ENCODE results near the gene CBLN4. TPM values are rescaled to one million over a fixed set of nuclear protein-coding genes. Genes with fewer than 3 reads are reported as not detected.

The CBLN4 gene
- total and polyA plus RNA-seq, 2 of the 4 experiments (the other 2 are of a cell fraction): not detected

DNA sequence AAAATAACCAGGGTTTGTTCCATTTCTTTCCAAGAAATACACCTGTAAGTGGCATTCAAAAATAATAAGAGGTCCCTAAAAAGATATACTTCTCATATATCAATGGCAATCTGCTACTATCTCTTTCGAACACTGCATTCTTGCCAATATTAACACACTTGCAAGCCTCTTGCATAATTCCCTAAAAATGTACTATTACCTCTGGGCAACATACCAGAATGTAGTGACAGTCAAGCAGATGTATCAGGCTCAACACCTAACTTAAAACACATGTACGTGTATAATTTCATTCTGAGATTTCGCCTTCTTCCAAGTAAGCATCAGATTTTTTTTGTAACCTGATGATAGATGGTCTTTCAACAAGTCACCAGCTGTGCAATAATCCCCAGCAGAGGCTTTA lies 3.4 kb downstream of the CBLN4 start:
- dilution Hi-C loops (cut with HindIII; ENCODE audit: low sequenced_read_pairs, unreplicated experiment): no loop called here
- Histone ChIP-seq H3K23ac (ENCODE audit: low read depth, low read length) (no peak overlapping the region), H4K91ac (ENCODE audit: insufficient read depth, low read depth, low read length) (no peak overlapping the region), H2BK20ac (ENCODE audit: low read depth, low read length) (no peak overlapping the region), H3K56ac (ENCODE audit: extremely low read depth, insufficient read depth, low read length) (no peak overlapping the region), H3K4me3 (ENCODE audit: insufficient read depth, low read depth, low read length) (no peak overlapping the region), H2BK120ac (ENCODE audit: low read depth, low read length) (no peak overlapping the region), H3K9ac (ENCODE audit: low read depth, low read length) (no peak overlapping the region), H3K79me1 (ENCODE audit: low read depth in 1 of 2, low read length in 2 of 2) (no peaks in the 10 kb centered on the region), H2BK15ac (ENCODE audit: low read depth, low read length) (no peak overlapping the region), H3K9me3 (ENCODE audit: control insufficient read depth, insufficient read depth, low read length) (peaks cover 29% of the 10 kb centered on the region), H2BK5ac (ENCODE audit: low read depth, low read length, poor library complexity, severe bottlenecking) (no peak overlapping the region), H3K4me1 (ENCODE audit: control insufficient read depth, insufficient read depth, low read length) (no peaks in the 10 kb centered on the region), H3K4ac (ENCODE audit: low read depth, low read length) (no peak overlapping the region), H2AK9ac (replicated peaks; ENCODE audit: low read depth, low read length, poor library complexity) (no peak overlapping the region), H3K18ac (ENCODE audit: low read depth, low read length) (no peak overlapping the region), H3K4me2 (ENCODE audit: low read depth, low read length) (no peak overlapping the region), H2AK5ac (ENCODE audit: low read depth, low read length) (no peak overlapping the region), H4K8ac (ENCODE audit: low read depth in 2 of 2, low read length in 2 of 2) (no peak overlapping the region), H3K27ac (ENCODE audit: insufficient read depth, low read length) (no peak overlapping the region), H4K5ac (ENCODE audit: low read depth, low read length) (no peak overlapping the region), H3K27me3 (ENCODE audit: control insufficient read depth, insufficient read depth, low read length) (no peaks in the 10 kb centered on the region), H3K36me3 (ENCODE audit: control insufficient read depth, insufficient read depth, low read length) (no peaks in the 10 kb centered on the region), H3K14ac (replicated peaks; ENCODE audit: low read depth, low read length) (no peak overlapping the region), H4K20me1 (ENCODE audit: insufficient read depth, low read length) (no peaks in the 10 kb centered on the region), H2AFZ (replicated peaks; ENCODE audit: low read length, poor library complexity) (no peak overlapping the region), H3K9me1 (ENCODE audit: insufficient read depth, low read length) (no peaks in the 10 kb centered on the region)
- no CpG with 5 or more reads among the region's 3 CpGs for WGBS, 2 experiments (ENCODE audit: extremely low coverage in 2 of 2, insufficient read length in 1 of 2)
- intact Hi-C loops (cut with micrococcal nuclease): no loop called here
- no TSS peak for BruUV-seq (replicated peaks)
- no peak for DNase-seq
- in situ Hi-C loops (cut with MboI; ENCODE audit: low sequenced_read_pairs): no loop called here
- ChIA-PET CTCF (no interaction called here), POLR2A (ENCODE audit: unreplicated experiment) (no interaction called here)
- TF ChIP-seq, protein P1, sequence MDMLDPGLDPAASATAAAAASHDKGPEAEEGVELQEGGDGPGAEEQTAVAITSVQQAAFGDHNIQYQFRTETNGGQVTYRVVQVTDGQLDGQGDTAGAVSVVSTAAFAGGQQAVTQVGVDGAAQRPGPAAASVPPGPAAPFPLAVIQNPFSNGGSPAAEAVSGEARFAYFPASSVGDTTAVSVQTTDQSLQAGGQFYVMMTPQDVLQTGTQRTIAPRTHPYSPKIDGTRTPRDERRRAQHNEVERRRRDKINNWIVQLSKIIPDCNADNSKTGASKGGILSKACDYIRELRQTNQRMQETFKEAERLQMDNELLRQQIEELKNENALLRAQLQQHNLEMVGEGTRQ (IDR thresholded peaks at IDR 0.05; ENCODE audit: low read depth, low read length): no peak
- no peak for TF ChIP-seq RFX5 (IDR thresholded peaks at IDR 0.05; ENCODE audit: low read depth, low read length)
- no peak for ATAC-seq (ENCODE audit: low read depth)

Data from IMR-90 (cell line).